HCT116 (cell line): ENCODE data around the gene ALOX15. TPM values are rescaled to one million over a fixed set of nuclear protein-coding genes. Genes with fewer than 3 reads are reported as not detected.

Experiments
- ATAC-seq: fragments of 200-7000 bp; cut with Tn5 transposase; 2 replicates; pipeline ENCODE4 v1.9.1; 2020; ENCODE audit warnings: mild to moderate bottlenecking, moderate library complexity
- BruUV-seq: library from RNA; stranded (reverse); fragments of 400-500 nt; replicated peaks from 2 replicates; lab custom pipeline; 2021; lab: Mats Ljungman, UMichigan
- CTCF ChIA-PET: fragments of 300-600 bp; sonication (Branson Sonifier 250); formaldehyde crosslinking; loops from one replicate; lab custom pipeline; 2021; ENCODE audit warnings: antibody characterized with exemption; lab: Charles Lee
- POLR2A ChIA-PET: fragments of 300-600, 350-600 bp; sonication (Branson Sonifier 250); formaldehyde crosslinking; loops from one replicate; lab custom pipeline; 2021; ENCODE audit warnings: antibody characterized with exemption; lab: Charles Lee
- RAD21 ChIA-PET, 2 experiments: fragments of 300-600 bp; sonication (Branson Sonifier 250); formaldehyde crosslinking; loops; one replicate each; lab custom pipeline; 2023; ENCODE audit warnings: low total read pairs in 2 of 2; ENCODE audit not compliant: uncharacterized antibody in 2 of 2, unreplicated experiment in 2 of 2, low non-redundant PET in 1 of 2; lab: Charles Lee
- DNase-seq: peaks from one replicate; pipeline ENCODE4 v3.0.0-alpha.2; 2010; ENCODE audit warnings: low read depth, low spot score
- H2AFZ ChIP-seq: fragments of 200-600 bp; shearing (Covaris generic), sonication (generic); 2 replicates; pipeline ENCODE4 v1.6.1; 2017; ENCODE audit warnings: low read depth, mixed run types, mixed read lengths, antibody characterized with exemption, low read length; ENCODE audit not compliant: poor library complexity, severe bottlenecking
- H3K27ac ChIP-seq: 2 replicates; pipeline ENCODE4 v1.5.1; 2012; ENCODE audit warnings: low read depth, low read length
- H3K27me3 ChIP-seq: fragments of 200-600 bp; sonication (generic); 2 replicates; pipeline ENCODE4 v1.6.1; 2016; ENCODE audit warnings: mixed run types, low read length, mixed read lengths; ENCODE audit not compliant: insufficient read depth
- H3K36me3 ChIP-seq, 2 experiments: fragments of 200-500 bp in 1 of 2; fragments of 200-600 bp in 1 of 2; sonication (Bioruptor generic) in 1 of 2; sonication (generic) in 1 of 2; 2 replicates each; pipeline versions ENCODE4 v1.5.1 to v1.6.1; 2014 to 2016; ENCODE audit warnings: low read length in 2 of 2, inconsistent platforms in 1 of 2, mixed read lengths in 1 of 2, mixed run types in 1 of 2; ENCODE audit not compliant: insufficient read depth in 2 of 2, control insufficient read depth in 1 of 2
- H3K4me1 ChIP-seq, 2 experiments: fragments of 200-600 bp in 1 of 2; sonication (generic) in 1 of 2; 2 replicates each; pipeline versions ENCODE4 v1.5.1 to v1.6.1; 2012 to 2017; ENCODE audit warnings: low read length in 2 of 2, inconsistent platforms in 1 of 2, mild to moderate bottlenecking in 1 of 2, mixed read lengths in 1 of 2, mixed run types in 1 of 2, moderate library complexity in 1 of 2; ENCODE audit not compliant: insufficient read depth in 2 of 2, control insufficient read depth in 1 of 2
- H3K4me2 ChIP-seq: fragments of 200-600 bp; sonication (generic); 2 replicates; pipeline ENCODE4 v1.6.1; 2017; ENCODE audit warnings: mixed run types, low read length, mixed read lengths
- H3K4me3 ChIP-seq, 2 experiments: fragments of 200-600 bp in 1 of 2; sonication (generic) in 1 of 2; replicated peaks in 1 of 2; 2 replicates each; pipeline ENCODE4 v1.5.1; 2011 to 2016; ENCODE audit warnings: low read length in 2 of 2, control low read depth in 1 of 2, low read depth in 1 of 2, mild to moderate bottlenecking in 1 of 2, mixed read lengths in 1 of 2, mixed run types in 1 of 2
- H3K79me2 ChIP-seq: fragments of 200-600 bp; sonication (generic); 2 replicates; pipeline ENCODE4 v1.6.1; 2017; ENCODE audit warnings: mild to moderate bottlenecking, mixed run types, low read length, moderate library complexity, mixed read lengths; ENCODE audit not compliant: insufficient read depth
- H3K9ac ChIP-seq: fragments of 200-600 bp; sonication (generic); 2 replicates; pipeline ENCODE4 v1.6.1; 2016; ENCODE audit warnings: low read length, mixed read lengths
- H3K9me2 ChIP-seq: fragments of 200-600 bp; sonication (generic), shearing (Covaris generic); 2 replicates; pipeline ENCODE4 v1.6.1; 2017; ENCODE audit warnings: mixed run types, mild to moderate bottlenecking, moderate library complexity; ENCODE audit not compliant: insufficient read depth
- H3K9me3 ChIP-seq, 2 experiments: fragments of 200-500 bp in 1 of 2; fragments of 200-600 bp in 1 of 2; sonication (Bioruptor generic) in 1 of 2; sonication (generic) in 1 of 2; 2 replicates each; pipeline ENCODE4 v1.6.1; 2014 to 2017; ENCODE audit warnings: low read length in 2 of 2, mixed read lengths in 2 of 2, inconsistent platforms in 1 of 2, low read depth in 1 of 2, mild to moderate bottlenecking in 1 of 2, mixed run types in 1 of 2, moderate library complexity in 1 of 2; ENCODE audit not compliant: control insufficient read depth in 1 of 2, insufficient read depth in 1 of 2
- H4K20me1 ChIP-seq: fragments of 200-600 bp; sonication (generic), shearing (Covaris generic); 2 replicates; pipeline ENCODE4 v1.6.1; 2017; ENCODE audit warnings: mixed run types, mild to moderate bottlenecking, moderate library complexity; ENCODE audit not compliant: insufficient read depth
- ATF3 ChIP-seq: IDR thresholded peaks from 2 replicates; pipeline ENCODE4 v1.6.1; 2012
- CEBPB ChIP-seq: IDR thresholded peaks from 2 replicates; pipeline ENCODE4 v1.6.1; 2012; ENCODE audit warnings: low read depth
- EGR1 ChIP-seq: IDR thresholded peaks from 2 replicates; pipeline ENCODE4 v1.6.1; 2012; ENCODE audit warnings: low read depth
- EZH2 ChIP-seq: fragments of 200-600 bp; sonication (generic); IDR thresholded peaks from 2 replicates; pipeline ENCODE4 v1.6.1; 2017; ENCODE audit warnings: antibody characterized with exemption, mixed run types
- EZH2phosphoT487 ChIP-seq: fragments of 200-600 bp; IDR thresholded peaks from 2 replicates; pipeline ENCODE4 v1.6.1; 2018; ENCODE audit warnings: antibody characterized with exemption, borderline replicate concordance
- FOSL1 ChIP-seq: IDR thresholded peaks from 2 replicates; pipeline ENCODE4 v1.6.1; 2012; ENCODE audit warnings: low read depth
- JUND ChIP-seq: IDR thresholded peaks from 2 replicates; pipeline ENCODE4 v1.6.1; 2012
- POLR2A ChIP-seq: IDR thresholded peaks from 2 replicates; pipeline ENCODE4 v1.7.0; 2011; ENCODE audit warnings: borderline replicate concordance; ENCODE audit not compliant: insufficient read depth, insufficient read length; ENCODE audit errors: extremely low read depth
- RAD21 ChIP-seq: IDR thresholded peaks from 2 replicates; pipeline ENCODE4 v1.6.1; 2012; ENCODE audit warnings: low read depth, mild to moderate bottlenecking
- REST ChIP-seq: IDR thresholded peaks from 2 replicates; pipeline ENCODE4 v1.6.1; 2012; ENCODE audit warnings: low read depth
- SIN3A ChIP-seq: IDR thresholded peaks from 2 replicates; pipeline ENCODE4 v1.6.1; 2012; ENCODE audit warnings: low read depth
- TCF7L2 ChIP-seq: IDR thresholded peaks from 2 replicates; pipeline ENCODE4 v1.7.0; 2011; ENCODE audit warnings: borderline replicate concordance, inconsistent platforms; ENCODE audit not compliant: insufficient read depth, insufficient read length; ENCODE audit errors: extremely low read depth
- ZFX ChIP-seq: fragments of 450-650 bp; IDR thresholded peaks from 2 replicates; pipeline ENCODE4 v1.6.1; 2017
- intact Hi-C: fragments of 100-400 bp; cut with micrococcal nuclease; formaldehyde crosslinking; loops from 2 replicates; pipeline ENCODE4 v1.10.0; 2022
- total RNA-seq: library from RNA; stranded (reverse); gene quantifications from one replicate; pipeline ENCODE4 v1.2.1, GENCODE V29; 2021; ENCODE audit not compliant: unreplicated experiment

The ALOX15 gene
- total RNA-seq, 1 experiment from 2014 or later: 0.57 TPM

- no peaks in the 10 kb centered on the region for H3K79me2 ChIP-seq
- no peak overlapping the region for H3K4me3 ChIP-seq
- H4K20me1 ChIP-seq: no peaks in the 10 kb centered on the region
- POLR2A ChIA-PET: no interaction called here
- no peaks in the 10 kb centered on the region for H3K9me3 ChIP-seq
- ATAC-seq: no peak
- RAD21 ChIA-PET: no interaction called here
- H3K4me1 ChIP-seq: peaks cover 5 to 23% of the 10 kb centered on the region in 2 experiments; a peak in 3 of 4 replicates
- no peaks in the 10 kb centered on the region for H3K36me3 ChIP-seq
- no peak overlapping the region for H2AFZ ChIP-seq
- intact Hi-C loops: no loop called here
- H3K9ac ChIP-seq: no peak overlapping the region
- CTCF ChIA-PET: no interaction called here
- no peak for TF ChIP-seq EZH2
- no peak for TF ChIP-seq CEBPB
- no peak for TF ChIP-seq ATF3
- no peak for TF ChIP-seq RAD21
- TF ChIP-seq FOSL1: no peak
- TF ChIP-seq POLR2A: no peak
- no peak for TF ChIP-seq EZH2phosphoT487
- TF ChIP-seq SIN3A: no peak
- no peak for TF ChIP-seq TCF7L2
- no peaks in the 10 kb centered on the region for H3K9me2 ChIP-seq
- H3K27me3 ChIP-seq: peaks cover 5% of the 10 kb centered on the region; the same call in 1 of the 2 replicates
- no peak overlapping the region for H3K27ac ChIP-seq
- BruUV-seq: no TSS peak
- no peak for DNase-seq
- peak overlapping the region; percentile 98; the same call in 1 of the 2 replicates for H3K4me2 ChIP-seq
These were observed 55.9 kb downstream of the ALOX15 start for GRCh38 chr17:4585638-4585994.

- no TSS peak for BruUV-seq
- Histone ChIP-seq H3K4me2 (peak overlapping the region; percentile 98), H3K79me2 (no peaks in the 10 kb centered on the region), H3K4me3 (peak overlapping the region; percentile 7 to 65; a peak in 2 of 4 replicates), H3K27me3 (peaks cover 5% of the 10 kb centered on the region; the same call in 1 of the 2 replicates), H2AFZ (no peak overlapping the region), H3K9ac (peak overlapping the region; percentile 55), H4K20me1 (no peaks in the 10 kb centered on the region), H3K36me3 (no peaks in the 10 kb centered on the region), H3K4me1 (peaks cover 5 to 23% of the 10 kb centered on the region in 2 experiments; a peak in 3 of 4 replicates), H3K9me3 (no peaks in the 10 kb centered on the region), H3K9me2 (no peaks in the 10 kb centered on the region), H3K27ac (no peak overlapping the region; the same call in 1 of the 2 replicates)
- ChIA-PET CTCF (interaction anchor here (2.0 kb wide), 1 partner anchor 18 kb away, joined by 19 read pairs; no protein-coding TSS in a partner anchor), RAD21 (no interaction called here), POLR2A (interaction anchor here (1.4 kb wide), 1 partner anchor 18 kb away, joined by 4 read pairs; no protein-coding TSS in a partner anchor)
- DNase-seq (no peak), ATAC-seq (no peak; the same call in 1 of the 2 replicates)
- no peak for TF ChIP-seq ZFX
- TF ChIP-seq EGR1: no peak
- no peak for TF ChIP-seq JUND
- no peak for TF ChIP-seq REST
- intact Hi-C loops: no loop called here
These were observed 56.4 kb downstream of the ALOX15 start for GRCh38 chr17:4584917-4585637.
